GM19023 (cell line): ENCODE results near the gene ATXN7L1.

Experiments
- ATAC-seq: cut with Tn5 transposase; IDR thresholded peaks from one replicate; pipeline ENCODE4 v1.9.1; 2021; ENCODE audit warnings: mild to moderate bottlenecking, moderate library complexity; ENCODE audit not compliant: unreplicated experiment

ATXN7L1 gene

GRCh38 chr7:105876091-105876963 is at the start of gene ATXN7L1:
TSS of gene ATXN7L1 (minus strand) at chr7:105876599. CDS start at chr7:105876558, 41 bp downstream.
- ATAC-seq: peak; percentile 91

DNA sequence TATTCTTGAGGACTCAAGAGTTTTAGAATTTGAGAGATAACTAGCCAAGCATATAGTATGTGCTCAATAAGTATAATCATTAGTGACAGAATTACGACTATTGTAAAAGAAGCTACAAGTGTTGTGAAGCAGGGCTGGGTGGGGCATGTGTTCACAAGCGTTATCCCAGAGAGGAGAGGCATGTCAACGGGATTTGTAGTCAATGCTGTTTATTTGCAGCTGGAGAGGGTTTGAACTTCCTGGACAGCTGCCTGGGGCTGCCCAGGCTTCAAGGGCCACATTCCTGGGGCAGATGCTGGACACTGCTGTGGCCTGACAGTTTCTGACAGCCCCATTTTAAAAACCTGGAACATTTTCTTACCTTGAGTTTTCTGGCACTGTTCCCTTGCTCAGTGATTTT is 49.7 kb upstream of the ATXN7L1 start:
- no peak for ATAC-seq

GRCh38 chr7:105924945-105925344 is 48.5 kb upstream of the ATXN7L1 start:
- ATAC-seq: no peak

GRCh38 chr7:105920766-105921165 is 44.4 kb upstream of the ATXN7L1 start:
- no peak for ATAC-seq

DNA sequence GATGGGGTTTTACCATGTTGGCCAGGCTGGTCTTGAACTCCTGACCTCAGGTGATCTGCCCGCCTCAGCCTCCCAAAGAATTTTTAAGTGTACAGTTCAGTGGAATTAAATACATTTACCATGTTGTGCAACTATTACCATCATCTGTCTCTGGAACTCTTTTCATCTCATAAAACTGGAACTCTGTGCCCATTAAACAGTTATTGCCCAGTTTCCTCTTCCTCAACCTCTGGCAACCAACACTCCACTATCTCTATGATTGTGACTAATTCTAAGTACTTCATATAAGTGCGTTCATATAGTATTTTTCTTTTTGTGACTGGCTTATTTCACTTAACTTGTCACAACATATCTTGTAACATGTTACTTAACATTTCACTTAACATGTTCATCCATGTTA is 41.3 kb upstream of the ATXN7L1 start:
- ATAC-seq: no peak

DNA sequence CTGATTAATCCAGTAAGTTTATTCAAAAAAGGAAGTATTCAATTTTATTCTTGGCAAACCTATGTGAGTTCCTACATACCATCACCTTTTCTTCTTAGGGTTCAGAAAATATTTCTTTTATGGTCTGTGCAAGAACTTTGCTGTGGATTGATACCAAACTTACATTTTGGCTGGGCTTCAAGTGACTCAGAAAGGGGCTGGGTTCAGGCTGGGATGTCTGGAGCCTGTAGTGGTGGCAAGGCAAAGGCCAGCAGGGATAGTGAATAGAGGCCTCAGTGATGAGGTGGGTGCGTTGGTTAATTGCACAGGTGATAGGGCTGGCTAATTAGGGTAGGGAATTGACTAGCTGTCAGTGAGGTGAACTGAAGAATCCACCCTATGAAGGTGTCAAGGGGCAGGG is 40.2 kb upstream of the ATXN7L1 start:
- ATAC-seq: no peak

DNA sequence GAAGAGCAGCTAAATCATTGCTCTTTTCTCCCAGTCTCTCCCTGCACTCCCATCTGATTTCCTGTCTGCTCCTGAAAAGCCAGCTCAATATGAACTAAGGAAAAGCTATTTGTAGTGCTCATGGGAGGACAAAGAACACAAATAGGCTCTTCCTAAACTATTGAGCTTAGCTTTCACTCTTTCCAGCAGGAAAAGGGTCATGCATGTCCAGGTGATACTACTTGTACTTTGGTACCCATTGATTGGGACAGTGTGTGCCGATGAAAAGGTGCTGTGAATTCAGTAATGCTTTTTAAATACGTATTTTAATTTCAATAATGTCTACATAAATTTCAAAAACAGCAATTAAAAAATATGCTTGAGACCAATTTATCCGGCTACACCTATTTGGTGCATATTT is 37.5 kb upstream of the ATXN7L1 start:
- no peak for ATAC-seq

DNA sequence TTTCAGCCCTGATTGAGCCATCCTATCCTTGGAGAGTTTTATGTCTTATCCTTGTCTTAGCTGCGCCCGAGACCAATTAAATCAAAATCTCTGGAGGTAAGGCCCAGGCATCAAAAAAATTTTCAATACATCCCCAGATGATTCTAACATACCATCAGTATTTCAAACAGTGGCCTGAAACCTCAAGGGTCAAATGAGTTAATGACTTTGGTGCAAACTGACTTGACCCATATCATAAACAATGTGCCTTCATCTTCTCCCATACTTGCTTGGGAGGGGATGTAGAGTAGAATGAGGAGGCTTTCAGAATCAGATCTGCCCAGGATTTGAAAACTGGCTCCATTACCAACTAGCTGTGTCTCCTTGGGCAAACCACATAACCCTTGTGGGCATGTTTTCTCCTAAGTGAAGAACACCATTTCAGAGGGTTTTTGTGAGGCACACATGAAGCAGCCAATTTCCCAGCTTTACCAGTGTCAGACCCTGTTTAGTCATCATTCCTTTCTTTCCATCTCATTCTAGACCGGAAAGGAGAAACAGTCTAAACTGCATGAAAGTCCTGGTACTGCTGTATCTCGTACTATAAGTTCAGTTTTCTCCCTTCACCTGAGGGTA is 35.7 kb upstream of the ATXN7L1 start:
- no peak for ATAC-seq

DNA sequence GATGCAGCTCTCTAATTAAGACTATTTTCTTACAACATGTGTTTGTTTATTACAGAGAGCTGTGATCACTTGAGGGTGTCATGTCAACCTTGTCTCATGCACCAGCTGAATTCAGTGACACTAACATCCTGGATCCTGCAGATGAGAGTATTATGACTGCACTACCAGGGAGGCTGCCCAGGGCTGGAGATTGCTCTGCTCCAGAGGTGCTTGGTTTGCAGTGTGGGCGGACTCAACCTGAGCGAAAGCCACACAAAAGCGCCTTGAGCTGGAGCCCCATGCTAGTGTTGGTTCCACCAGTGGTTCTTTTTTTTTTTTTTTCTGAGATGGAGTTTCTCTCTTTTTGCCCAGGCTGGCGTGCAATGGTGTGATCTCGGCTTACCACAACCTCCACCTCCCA is 33.8 kb upstream of the ATXN7L1 start:
- no peak for ATAC-seq

- ATAC-seq: no peak
These were observed 33.3 kb upstream of the ATXN7L1 start for GRCh38 chr7:105909742-105910141.

DNA sequence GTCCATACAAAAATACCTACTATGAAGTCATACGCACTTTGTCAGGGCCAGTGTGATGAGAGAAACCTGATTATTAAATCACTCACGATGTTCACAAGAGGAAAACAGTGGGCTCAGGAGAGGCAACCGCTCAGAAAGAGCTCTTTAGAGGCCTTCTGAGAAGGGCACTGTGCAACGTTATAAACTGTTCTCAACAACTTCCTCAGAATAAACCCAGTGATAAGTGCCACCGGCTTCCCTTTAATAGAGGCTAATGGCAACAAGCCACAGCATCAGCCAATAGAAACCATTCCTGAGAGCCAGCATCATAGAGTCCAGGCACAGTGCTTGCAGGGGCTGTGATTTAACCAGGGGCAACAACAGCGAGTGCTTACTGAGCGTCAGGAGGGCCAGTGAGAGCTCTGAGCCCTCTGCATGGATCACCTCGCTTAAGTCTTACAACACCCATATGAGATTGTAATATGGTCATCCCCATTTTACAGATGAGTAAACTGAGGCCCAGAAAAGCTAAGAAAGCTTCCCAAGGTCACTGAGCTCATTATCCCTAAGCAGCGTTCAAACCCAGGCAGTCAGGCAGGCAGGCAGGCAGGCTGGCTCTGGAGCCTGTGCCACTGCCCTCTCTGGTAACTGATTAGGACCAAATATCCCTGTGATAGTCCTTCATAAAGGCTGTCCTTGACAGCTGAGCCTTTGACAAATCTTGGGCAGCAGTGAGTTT is 30.9 kb upstream of the ATXN7L1 start:
- no peak for ATAC-seq

GRCh38 chr7:105906695-105907094 is 30.3 kb upstream of the ATXN7L1 start:
- no peak for ATAC-seq

DNA sequence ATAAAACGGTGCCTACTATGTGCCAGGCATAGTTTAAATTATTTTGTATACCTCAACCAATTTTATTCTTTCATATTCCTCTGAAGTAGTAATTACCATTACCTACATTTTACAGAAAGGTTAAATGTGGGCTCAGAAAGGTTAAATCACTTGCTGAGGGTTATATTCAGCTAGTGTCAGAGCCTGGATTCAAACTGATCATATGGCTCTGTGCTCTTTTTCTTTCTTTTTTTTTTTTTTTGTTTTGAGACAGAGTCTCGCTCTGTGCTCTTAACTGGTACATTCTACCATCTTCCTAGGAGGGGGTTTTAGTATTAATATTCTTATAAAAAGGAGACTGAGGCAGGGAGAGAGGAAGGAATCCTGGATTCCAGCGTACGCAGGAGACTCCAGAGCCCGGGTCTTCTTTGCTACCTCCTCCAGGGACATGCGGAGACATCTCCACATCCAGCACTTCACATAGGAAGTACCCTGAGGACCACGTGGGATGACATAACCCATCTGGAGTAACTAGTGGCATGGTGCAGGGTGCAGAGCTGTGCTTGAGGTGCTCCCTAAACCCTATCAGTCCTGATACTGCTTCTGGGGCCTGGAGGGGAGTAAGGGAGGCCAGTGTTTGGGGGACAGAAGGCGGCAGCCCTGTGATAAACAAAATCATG is 29.6 kb upstream of the ATXN7L1 start:
- no peak for ATAC-seq

DNA sequence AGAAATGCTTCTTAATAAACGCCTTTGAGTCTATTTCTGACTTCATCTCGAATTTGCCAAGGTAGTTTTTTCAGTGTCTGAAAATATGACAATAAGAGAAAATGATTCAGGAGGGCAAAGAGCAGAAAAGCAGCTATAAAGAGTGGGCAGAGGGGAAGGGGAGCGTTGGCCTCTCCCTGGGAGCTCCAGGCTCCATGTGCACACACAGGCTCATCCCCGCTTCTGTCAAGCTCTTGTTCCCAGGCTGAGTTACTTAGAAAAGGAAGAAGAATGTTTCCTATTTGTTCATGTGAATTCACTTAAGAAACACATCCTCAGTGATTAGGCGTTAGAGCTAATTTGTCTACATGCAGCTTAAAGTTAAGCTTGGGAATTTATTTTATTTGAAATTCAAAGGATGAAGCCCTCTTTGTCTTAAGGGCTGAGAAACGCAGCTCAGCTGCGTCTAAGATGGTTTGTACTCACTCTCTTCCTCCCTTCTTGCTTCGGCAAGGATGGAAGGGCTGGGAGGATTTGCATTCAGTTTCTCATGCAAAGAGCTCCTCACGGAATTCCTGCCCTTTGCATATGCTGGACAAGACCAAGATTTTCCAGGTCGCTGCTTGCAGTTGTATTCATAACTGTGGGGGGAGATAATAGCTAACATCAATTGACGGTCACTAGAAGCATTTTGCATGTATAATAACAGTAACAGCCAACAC is 29.0 kb upstream of the ATXN7L1 start:
- ATAC-seq: no peak

- ATAC-seq: no peak
These were observed 27.7 kb upstream of the ATXN7L1 start for GRCh38 chr7:105904064-105904463.

DNA sequence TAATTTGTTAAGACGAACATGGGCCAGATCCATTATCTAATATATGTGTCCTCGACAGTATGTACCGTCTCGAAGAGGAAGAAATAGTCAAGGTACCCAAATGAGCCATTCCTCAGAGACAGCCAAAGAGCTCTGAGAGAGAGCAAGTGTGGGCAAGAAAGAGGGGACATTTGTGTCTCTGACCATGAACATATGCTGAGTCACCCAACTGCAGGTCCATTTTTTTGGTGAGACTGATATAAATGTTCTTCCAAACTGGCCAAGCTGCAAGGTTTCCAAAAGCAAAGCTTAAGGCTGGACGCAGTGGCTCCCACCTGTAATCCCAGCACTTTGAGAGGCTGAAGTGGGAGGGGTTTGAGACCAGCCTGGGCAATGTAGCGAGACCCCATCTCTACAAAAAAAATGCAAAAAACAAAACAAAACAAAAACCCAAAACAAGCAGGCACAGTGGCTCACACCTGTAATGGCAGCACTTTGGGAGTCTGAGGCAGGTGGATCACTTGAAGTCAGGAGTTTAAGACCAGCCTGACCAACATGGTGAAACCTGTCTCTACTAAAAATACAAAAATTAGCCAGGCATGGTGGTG is 26.0 kb upstream of the ATXN7L1 start:
- no peak for ATAC-seq

GRCh38 chr7:105897999-105898398 is 21.6 kb upstream of the ATXN7L1 start:
- ATAC-seq: no peak

DNA sequence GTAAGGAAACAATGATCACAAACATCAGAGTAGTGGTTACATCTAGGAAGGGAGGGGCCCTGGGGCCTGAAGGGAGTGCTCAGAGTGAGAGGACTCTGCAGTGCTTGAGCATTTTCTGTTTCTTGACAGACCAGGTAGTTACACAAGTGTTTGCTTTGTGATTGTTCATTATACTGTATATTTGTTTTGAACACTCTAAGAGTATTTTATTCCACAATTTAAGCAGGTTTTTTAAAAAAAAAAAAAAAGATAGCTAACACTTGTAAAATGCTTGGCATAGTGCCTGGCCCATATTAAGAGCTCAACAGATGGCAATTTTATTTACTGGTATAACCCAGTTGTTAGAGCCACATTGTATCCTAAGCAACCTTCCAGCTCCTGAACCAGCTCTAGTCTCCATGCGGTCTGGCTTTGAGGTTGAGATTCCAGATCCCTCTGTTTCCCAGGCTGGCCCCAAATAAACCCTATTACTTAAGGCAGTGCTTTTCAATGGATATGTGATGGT is 20.1 kb upstream of the ATXN7L1 start:
- ATAC-seq: no peak

- ATAC-seq: no peak
These were observed 17.7 kb upstream of the ATXN7L1 start for GRCh38 chr7:105894131-105894530.

GRCh38 chr7:105892387-105892786 is 16.0 kb upstream of the ATXN7L1 start:
- ATAC-seq: no peak
